Activated naive CD4-positive, alpha-beta T cell treated with Interleukin-2 at 50 U/mL for 16 hours (primary cell): ENCODE results near the gene TYMS.

ENCODE experiments used
- DNase-seq: peaks from one replicate; pipeline ENCODE4 v3.0.0-alpha.2; 2020

Gene TYMS

GRCh38 chr18:657311-658000 lies at the start of gene TYMS:
Gene TYMS, plus strand, starts transcription at chr18:657653. Its CDS starts 90 bp downstream, at chr18:657743.
- DNase-seq = peak; percentile 38

GRCh38 chr18:607930-608329 lies 49.5 kb upstream of the TYMS start:
- DNase-seq = no peak

- no peak for DNase-seq
Measured at GRCh38 chr18:610214-610928, 47.1 kb upstream of the TYMS start.

GRCh38 chr18:612156-612555 lies 45.3 kb upstream of the TYMS start:
- DNase-seq = no peak

GRCh38 chr18:614193-614592 lies 43.3 kb upstream of the TYMS start:
- no peak for DNase-seq

GRCh38 chr18:615092-615521 lies 42.3 kb upstream of the TYMS start:
- no peak for DNase-seq

GRCh38 chr18:615773-616172 lies 41.7 kb upstream of the TYMS start:
- DNase-seq = no peak

GRCh38 chr18:616380-616995 lies 41.0 kb upstream of the TYMS start:
- DNase-seq = no peak

- no peak for DNase-seq
Measured at GRCh38 chr18:617970-618504, 39.4 kb upstream of the TYMS start.

- no peak for DNase-seq
Measured at GRCh38 chr18:618618-619017, 38.8 kb upstream of the TYMS start.

GRCh38 chr18:621291-622043 lies 36.0 kb upstream of the TYMS start:
- no peak for DNase-seq

- DNase-seq = no peak
Measured at GRCh38 chr18:622289-622688, 35.2 kb upstream of the TYMS start.

- DNase-seq = peak; percentile 63
Measured at GRCh38 chr18:623761-624620, 33.5 kb upstream of the TYMS start.

- no peak for DNase-seq
Measured at GRCh38 chr18:627231-627630, 30.2 kb upstream of the TYMS start.

GRCh38 chr18:629269-630150 lies 27.9 kb upstream of the TYMS start:
- DNase-seq = no peak

GRCh38 chr18:631560-631959 lies 25.9 kb upstream of the TYMS start:
- DNase-seq = no peak

- DNase-seq = no peak
Measured at GRCh38 chr18:634551-635045, 22.9 kb upstream of the TYMS start.

GRCh38 chr18:635171-635570 lies 22.3 kb upstream of the TYMS start:
- no peak for DNase-seq

- DNase-seq = no peak
Measured at GRCh38 chr18:641224-641623, 16.2 kb upstream of the TYMS start.

- no peak for DNase-seq
Measured at GRCh38 chr18:644395-645004, 13.0 kb upstream of the TYMS start.
